HL-60 (cell line): ENCODE measurements around the gene SCN5A.

Source experiments
- DNase-seq, 2 experiments: peaks; one replicate each; pipeline ENCODE4 v3.0.0-alpha.2; 2010 to 2020; ENCODE audit warnings: low read depth in 1 of 2, low spot score in 1 of 2
- H3K27ac ChIP-seq: fragments of 250-450 bp; sonication (Bioruptor Pico); replicated peaks from 2 replicates; pipeline ENCODE4 v1.5.1; 2020; ENCODE audit warnings: mild to moderate bottlenecking, moderate library complexity
- H3K27me3 ChIP-seq: fragments of 250-450 bp; sonication (Bioruptor Pico); 2 replicates; pipeline ENCODE4 v1.5.1; 2021; ENCODE audit warnings: mild to moderate bottlenecking, moderate library complexity; ENCODE audit not compliant: insufficient read depth, poor library complexity, severe bottlenecking
- H3K4me3 ChIP-seq: replicated peaks from 2 replicates; pipeline ENCODE4 v1.5.1; 2011; ENCODE audit warnings: mild to moderate bottlenecking, control low read depth, low read length; ENCODE audit not compliant: insufficient read depth
- CTCF ChIP-seq: IDR thresholded peaks from one replicate; pipeline ENCODE4 v1.5.1; 2011; ENCODE audit warnings: low read length, control low read depth, inconsistent platforms; ENCODE audit not compliant: insufficient read depth
- GABPA ChIP-seq: IDR thresholded peaks from 2 replicates; pipeline ENCODE4 v1.6.1; 2012; ENCODE audit warnings: low read depth
- POLR2AphosphoS5 ChIP-seq: IDR thresholded peaks from 2 replicates; pipeline ENCODE4 v1.6.1; 2012; ENCODE audit warnings: low read depth
- SPI1 ChIP-seq: IDR thresholded peaks from 2 replicates; pipeline ENCODE4 v1.6.1; 2012; ENCODE audit warnings: low read depth, mild to moderate bottlenecking, borderline replicate concordance
- TF ChIP-seq, protein P1 (sequence below): IDR thresholded peaks from 2 replicates; pipeline ENCODE4 v1.6.1; 2012; ENCODE audit warnings: low read depth; ENCODE audit not compliant: insufficient replicate concordance

Gene SCN5A

DNA sequence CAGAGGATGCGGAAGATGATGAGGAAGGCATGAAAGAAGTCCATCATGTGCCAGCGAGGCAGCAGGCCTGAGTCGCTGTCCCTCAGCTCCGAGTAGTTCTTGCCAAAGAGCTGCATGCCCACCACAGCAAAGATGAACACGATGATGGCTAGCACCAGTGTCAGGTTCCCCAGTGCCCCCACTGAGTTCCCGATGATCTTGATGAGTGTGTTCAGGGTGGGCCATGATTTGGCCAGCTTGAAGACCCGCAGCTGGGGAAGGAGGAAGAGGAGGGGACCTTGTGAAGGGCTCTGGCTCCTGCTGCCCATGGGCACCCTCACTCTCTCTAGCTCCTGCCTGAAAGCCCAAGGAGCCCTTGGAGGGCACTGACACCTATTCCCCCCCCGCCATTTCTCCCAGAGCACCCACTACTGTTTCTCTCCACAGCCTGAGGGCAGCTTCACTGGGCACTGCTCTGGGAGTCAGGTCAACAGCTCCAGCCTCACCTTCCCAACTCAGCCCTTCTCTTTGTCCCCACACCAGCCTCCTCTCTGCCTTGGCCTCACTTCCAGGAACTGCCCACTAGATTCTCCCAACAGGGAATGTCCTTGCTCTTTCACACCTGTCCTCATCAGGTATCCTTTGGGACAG, 63.6 kb downstream of the SCN5A start:
- TF ChIP-seq, protein P1, sequence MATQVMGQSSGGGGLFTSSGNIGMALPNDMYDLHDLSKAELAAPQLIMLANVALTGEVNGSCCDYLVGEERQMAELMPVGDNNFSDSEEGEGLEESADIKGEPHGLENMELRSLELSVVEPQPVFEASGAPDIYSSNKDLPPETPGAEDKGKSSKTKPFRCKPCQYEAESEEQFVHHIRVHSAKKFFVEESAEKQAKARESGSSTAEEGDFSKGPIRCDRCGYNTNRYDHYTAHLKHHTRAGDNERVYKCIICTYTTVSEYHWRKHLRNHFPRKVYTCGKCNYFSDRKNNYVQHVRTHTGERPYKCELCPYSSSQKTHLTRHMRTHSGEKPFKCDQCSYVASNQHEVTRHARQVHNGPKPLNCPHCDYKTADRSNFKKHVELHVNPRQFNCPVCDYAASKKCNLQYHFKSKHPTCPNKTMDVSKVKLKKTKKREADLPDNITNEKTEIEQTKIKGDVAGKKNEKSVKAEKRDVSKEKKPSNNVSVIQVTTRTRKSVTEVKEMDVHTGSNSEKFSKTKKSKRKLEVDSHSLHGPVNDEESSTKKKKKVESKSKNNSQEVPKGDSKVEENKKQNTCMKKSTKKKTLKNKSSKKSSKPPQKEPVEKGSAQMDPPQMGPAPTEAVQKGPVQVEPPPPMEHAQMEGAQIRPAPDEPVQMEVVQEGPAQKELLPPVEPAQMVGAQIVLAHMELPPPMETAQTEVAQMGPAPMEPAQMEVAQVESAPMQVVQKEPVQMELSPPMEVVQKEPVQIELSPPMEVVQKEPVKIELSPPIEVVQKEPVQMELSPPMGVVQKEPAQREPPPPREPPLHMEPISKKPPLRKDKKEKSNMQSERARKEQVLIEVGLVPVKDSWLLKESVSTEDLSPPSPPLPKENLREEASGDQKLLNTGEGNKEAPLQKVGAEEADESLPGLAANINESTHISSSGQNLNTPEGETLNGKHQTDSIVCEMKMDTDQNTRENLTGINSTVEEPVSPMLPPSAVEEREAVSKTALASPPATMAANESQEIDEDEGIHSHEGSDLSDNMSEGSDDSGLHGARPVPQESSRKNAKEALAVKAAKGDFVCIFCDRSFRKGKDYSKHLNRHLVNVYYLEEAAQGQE: no peak
- no peak for TF ChIP-seq SPI1
- no peak for TF ChIP-seq POLR2AphosphoS5
- no peak overlapping the region for H3K4me3 ChIP-seq
- no peak overlapping the region for H3K27ac ChIP-seq
- H3K27me3 ChIP-seq: no peaks in the 10 kb centered on the region
- no peak for DNase-seq

GRCh38 chr3:38583688-38584087, 65.8 kb downstream of the SCN5A start:
- DNase-seq: no peak
- no peak overlapping the region for H3K27ac ChIP-seq
- no peaks in the 10 kb centered on the region for H3K27me3 ChIP-seq
- H3K4me3 ChIP-seq: no peak overlapping the region
- no peak for TF ChIP-seq SPI1
- TF ChIP-seq, protein P1: no peak
- no peak for TF ChIP-seq GABPA
- no peak for TF ChIP-seq POLR2AphosphoS5
- no peak for TF ChIP-seq CTCF

- Histone ChIP-seq H3K4me3 (no peak overlapping the region), H3K27me3 (no peaks in the 10 kb centered on the region), H3K27ac (no peak overlapping the region)
- no peak for DNase-seq
- TF ChIP-seq, protein P1: no peak
- TF ChIP-seq SPI1 (peak; percentile 1; the same call in 1 of the 2 replicates), CTCF (no peak), POLR2AphosphoS5 (no peak), GABPA (no peak)
Observed at GRCh38 chr3:38582941-38583645, 66.4 kb downstream of the SCN5A start.
